Suprapubic skin (tissue), 3 donors: ENCODE results near the gene SSNA1.

Source experiments
- POLR2A ChIP-seq, 2 donors: fragments of 450-650 bp; IDR thresholded peaks; one replicate each; pipeline ENCODE4 v1.6.1; 2017; ENCODE audit warnings: antibody characterized with exemption in 2 of 2, mild to moderate bottlenecking in 2 of 2, moderate library complexity in 2 of 2
- TF ChIP-seq, protein P1 (sequence below), 2 donors: fragments of 200-600 bp in 1 of 2; fragments of 450-650 bp in 1 of 2; sonication (generic) in 1 of 2; IDR thresholded peaks; one replicate each; pipeline ENCODE4 v1.5.1; 2016 to 2019; ENCODE audit warnings: antibody characterized with exemption in 2 of 2, mild to moderate bottlenecking in 1 of 2, moderate library complexity in 1 of 2

DNA sequence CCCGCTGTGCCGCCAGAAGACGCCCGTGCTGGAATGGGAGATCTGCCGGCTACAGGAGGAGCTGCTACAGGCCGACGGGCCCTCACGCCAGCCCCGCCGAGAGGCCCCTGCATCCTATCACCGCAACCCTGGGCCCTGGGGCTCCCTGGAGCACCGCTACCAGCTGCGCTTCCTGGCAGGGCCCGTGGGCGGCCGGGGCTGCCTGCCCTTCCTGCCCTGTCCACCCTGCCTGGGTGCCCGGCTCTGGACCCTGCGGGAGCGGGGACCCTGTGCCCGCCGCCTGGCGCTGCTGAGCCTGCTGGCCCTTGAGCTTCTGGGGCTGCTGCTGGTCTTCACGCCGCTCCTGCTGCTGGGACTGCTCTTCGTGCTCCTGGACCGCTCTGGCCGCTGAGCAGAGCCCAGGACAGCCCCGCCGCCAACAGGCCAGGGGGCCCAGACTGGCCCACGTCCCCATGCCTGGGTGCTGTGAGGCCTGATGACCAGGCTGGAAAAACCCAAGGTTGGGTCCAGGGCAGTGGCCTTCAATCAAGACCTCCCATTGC, 29.8 kb downstream of the SSNA1 start:
- TF ChIP-seq, protein P1, sequence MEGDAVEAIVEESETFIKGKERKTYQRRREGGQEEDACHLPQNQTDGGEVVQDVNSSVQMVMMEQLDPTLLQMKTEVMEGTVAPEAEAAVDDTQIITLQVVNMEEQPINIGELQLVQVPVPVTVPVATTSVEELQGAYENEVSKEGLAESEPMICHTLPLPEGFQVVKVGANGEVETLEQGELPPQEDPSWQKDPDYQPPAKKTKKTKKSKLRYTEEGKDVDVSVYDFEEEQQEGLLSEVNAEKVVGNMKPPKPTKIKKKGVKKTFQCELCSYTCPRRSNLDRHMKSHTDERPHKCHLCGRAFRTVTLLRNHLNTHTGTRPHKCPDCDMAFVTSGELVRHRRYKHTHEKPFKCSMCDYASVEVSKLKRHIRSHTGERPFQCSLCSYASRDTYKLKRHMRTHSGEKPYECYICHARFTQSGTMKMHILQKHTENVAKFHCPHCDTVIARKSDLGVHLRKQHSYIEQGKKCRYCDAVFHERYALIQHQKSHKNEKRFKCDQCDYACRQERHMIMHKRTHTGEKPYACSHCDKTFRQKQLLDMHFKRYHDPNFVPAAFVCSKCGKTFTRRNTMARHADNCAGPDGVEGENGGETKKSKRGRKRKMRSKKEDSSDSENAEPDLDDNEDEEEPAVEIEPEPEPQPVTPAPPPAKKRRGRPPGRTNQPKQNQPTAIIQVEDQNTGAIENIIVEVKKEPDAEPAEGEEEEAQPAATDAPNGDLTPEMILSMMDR (IDR thresholded peaks at IDR 0.05): no peak
- TF ChIP-seq POLR2A (IDR thresholded peaks at IDR 0.05): no peak
